Measurements from ENCODE around the gene POU3F3. TPM values are rescaled to one million over a fixed set of nuclear protein-coding genes. Genes with fewer than 3 reads are reported as not detected.

Gene POU3F3
- total RNA-seq = not detected in 2 replicates

DNA sequence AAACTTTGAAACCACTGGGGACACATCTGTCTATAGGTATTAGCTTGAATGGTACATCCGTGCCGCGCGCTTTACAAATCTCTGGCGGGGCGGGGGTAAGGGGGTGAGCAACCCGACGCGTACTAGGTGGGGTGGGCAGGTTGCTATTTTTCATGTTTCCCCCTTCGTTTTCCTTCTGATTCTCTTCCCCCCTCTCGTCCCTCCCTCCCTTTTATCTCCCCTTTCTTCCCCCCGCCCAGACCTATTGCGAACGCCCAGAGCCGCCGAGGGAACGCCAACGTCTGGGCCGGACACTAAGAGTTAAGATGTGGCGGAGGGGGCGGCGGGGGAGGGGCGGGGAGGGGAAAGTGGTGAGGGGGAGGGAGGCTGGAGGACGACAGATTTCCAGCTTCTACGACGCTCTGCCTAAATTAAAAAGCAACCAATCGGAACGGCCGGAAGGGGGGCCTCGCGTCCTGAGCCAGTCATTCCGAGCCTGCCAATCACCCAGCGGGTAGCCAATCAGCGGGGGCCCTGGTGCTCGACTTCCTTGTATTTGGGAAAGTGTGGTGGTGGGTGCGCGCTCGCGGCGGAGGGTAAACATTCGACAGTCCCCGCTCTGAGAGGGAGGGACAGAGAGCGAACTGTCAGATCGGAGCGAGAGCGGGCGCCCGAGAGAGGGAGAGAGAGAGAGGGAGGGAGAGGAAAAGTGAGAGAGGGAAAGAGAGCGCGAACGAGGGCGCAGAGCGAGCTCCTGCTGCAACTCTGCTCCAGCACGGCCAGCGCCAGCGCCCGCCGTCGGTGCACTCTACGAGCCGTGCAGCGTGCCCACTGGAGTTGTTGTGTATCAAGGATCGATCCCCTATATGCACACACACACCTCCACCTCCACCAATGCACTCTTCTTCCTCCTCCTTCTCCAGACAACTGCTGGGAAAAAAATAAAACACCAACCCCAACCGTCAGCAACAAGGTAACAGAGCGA, at the start of gene POU3F3:
Gene POU3F3, plus strand, starts transcription at position 582 of the 964 bp plus-strand sequence. CDS start 1,396 bp downstream, outside the sequence.

Other genes with a start within 250 kb of the POU3F3 start
- gene MRPS9, start 184.0 kb downstream of the POU3F3 start, total RNA-seq = 29.9 and 30.0 TPM in 2 replicates

Measured in smooth muscle cell of bladder (primary cell).